ENCODE measurements around the gene PTOV1. TPM values are rescaled to one million over a fixed set of nuclear protein-coding genes. Genes with fewer than 3 reads are reported as not detected.

Gene PTOV1
- total RNA-seq, 1 donor from 2014 or later, result 231 TPM

DNA sequence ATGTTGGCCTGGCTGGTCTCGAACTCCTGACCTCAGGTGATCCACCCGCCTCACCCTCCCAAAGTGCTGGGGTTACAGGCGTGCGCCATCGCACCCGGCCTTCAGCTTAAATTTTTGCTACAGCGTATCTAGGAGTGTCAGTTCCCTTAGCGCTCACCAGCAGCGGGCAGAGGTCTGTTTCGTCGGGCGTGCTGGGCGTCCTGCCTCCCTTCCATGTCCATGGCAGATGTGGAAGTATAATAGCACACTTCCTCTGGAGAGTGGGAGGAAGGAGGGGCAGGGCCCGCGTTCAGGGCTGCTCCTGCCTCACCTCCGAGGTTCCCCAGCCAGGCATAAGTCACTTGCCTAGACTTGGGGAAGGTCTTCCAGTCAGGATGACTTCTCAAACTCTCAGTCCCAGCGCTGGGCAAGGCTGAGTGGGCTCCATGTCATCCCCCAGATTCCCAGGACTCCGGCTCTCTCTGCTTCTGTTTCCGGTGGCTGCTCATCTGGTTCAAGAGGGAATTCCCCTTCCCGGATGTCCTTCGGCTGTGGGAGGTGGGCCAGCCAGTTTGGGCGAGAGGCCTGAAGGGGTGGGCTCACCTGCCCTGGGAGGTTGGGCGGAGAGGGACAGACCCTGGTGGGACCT lies 36.2 kb downstream of the PTOV1 start:
- TF ChIP-seq, protein P1, sequence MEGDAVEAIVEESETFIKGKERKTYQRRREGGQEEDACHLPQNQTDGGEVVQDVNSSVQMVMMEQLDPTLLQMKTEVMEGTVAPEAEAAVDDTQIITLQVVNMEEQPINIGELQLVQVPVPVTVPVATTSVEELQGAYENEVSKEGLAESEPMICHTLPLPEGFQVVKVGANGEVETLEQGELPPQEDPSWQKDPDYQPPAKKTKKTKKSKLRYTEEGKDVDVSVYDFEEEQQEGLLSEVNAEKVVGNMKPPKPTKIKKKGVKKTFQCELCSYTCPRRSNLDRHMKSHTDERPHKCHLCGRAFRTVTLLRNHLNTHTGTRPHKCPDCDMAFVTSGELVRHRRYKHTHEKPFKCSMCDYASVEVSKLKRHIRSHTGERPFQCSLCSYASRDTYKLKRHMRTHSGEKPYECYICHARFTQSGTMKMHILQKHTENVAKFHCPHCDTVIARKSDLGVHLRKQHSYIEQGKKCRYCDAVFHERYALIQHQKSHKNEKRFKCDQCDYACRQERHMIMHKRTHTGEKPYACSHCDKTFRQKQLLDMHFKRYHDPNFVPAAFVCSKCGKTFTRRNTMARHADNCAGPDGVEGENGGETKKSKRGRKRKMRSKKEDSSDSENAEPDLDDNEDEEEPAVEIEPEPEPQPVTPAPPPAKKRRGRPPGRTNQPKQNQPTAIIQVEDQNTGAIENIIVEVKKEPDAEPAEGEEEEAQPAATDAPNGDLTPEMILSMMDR (IDR thresholded peaks at IDR 0.05; ENCODE audit: unreplicated experiment), result no peak
- no peak overlapping the region for H3K27ac Mint-ChIP-seq (ENCODE audit: unreplicated experiment)
- H3K4me1 Mint-ChIP-seq (ENCODE audit: unreplicated experiment), result no peaks in the 10 kb centered on the region
- peaks cover 15% of the 10 kb centered on the region for H3K27me3 Mint-ChIP-seq (ENCODE audit: unreplicated experiment)
- no peaks in the 10 kb centered on the region for H3K9me3 Mint-ChIP-seq (ENCODE audit: unreplicated experiment)
- no peak for DNase-seq (ENCODE audit: low spot score)
- H3K4me3 Mint-ChIP-seq (ENCODE audit: unreplicated experiment), result no peak overlapping the region
- H3K36me3 Mint-ChIP-seq (ENCODE audit: low read depth, unreplicated experiment), result peaks cover 22% of the 10 kb centered on the region

DNA sequence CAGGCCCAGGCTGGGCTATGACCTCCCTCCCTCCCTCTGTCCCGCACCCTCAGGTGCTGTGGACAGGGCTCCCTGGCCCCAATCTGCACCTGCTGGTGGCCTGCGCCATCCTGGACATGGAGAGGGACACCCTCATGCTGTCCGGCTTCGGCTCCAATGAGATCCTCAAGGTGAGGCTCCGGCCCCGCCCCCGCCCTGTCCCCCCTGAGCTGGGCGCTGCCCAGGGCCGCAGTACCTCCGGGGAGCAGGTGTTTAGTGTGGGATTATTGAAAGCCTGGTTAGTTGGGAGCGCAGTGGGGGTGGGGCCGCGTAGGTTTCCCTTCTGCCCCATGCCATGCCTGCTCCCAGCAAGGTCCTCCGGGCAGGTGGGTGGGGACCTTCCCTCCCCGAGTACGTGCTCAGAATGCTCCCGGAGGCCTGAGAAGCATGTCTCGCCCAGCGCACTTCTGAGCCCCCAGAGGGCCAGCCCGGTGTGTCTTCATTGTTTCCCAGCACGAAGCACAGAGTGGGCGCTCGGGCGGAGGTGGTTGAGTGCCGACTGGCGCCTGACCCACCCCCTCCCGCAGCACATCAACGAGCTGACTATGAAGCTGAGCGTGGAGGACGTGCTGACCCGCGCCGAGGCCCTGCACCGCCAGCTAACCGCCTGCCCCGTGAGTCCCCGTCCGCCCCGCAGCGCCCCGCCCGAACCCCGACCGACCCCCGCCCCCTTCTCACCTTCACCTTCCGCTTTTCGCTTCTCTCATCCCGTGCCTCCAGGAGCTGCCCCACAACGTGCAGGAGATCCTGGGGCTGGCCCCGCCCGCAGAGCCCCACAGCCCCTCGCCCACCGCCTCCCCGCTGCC lies 36.9 kb downstream of the PTOV1 start:
- H3K27ac Mint-ChIP-seq (ENCODE audit: unreplicated experiment), result no peak overlapping the region
- TF ChIP-seq, protein P1 (IDR thresholded peaks at IDR 0.05; ENCODE audit: unreplicated experiment), result no peak
- H3K27me3 Mint-ChIP-seq (ENCODE audit: unreplicated experiment), result peaks cover 20% of the 10 kb centered on the region
- no peaks in the 10 kb centered on the region for H3K4me1 Mint-ChIP-seq (ENCODE audit: unreplicated experiment)
- peaks cover 25% of the 10 kb centered on the region for H3K36me3 Mint-ChIP-seq (ENCODE audit: low read depth, unreplicated experiment)
- H3K9me3 Mint-ChIP-seq (ENCODE audit: unreplicated experiment), result no peaks in the 10 kb centered on the region
- DNase-seq (ENCODE audit: low spot score), result no peak
- H3K4me3 Mint-ChIP-seq (ENCODE audit: unreplicated experiment), result no peak overlapping the region

DNA sequence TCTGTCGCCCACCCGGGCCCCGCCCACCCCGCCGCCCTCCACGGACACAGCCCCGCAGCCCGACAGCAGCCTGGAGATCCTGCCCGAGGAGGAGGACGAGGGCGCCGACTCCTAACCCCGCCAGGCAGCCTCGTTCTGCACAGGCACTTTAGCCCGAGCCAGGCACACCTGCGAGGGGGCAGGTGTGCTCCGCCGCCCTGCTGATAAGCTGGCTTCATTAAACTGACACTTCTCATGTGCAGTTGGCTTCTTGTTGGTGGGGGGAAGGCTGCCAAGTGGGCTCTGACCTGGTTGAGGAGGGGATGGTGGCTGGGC lies 37.5 kb downstream of the PTOV1 start:
- no peak for DNase-seq (ENCODE audit: low spot score)
- no peak overlapping the region for H3K4me3 Mint-ChIP-seq (ENCODE audit: unreplicated experiment)
- H3K36me3 Mint-ChIP-seq (ENCODE audit: low read depth, unreplicated experiment), result peaks cover 22% of the 10 kb centered on the region
- no peaks in the 10 kb centered on the region for H3K9me3 Mint-ChIP-seq (ENCODE audit: unreplicated experiment)
- H3K27ac Mint-ChIP-seq (ENCODE audit: unreplicated experiment), result no peak overlapping the region
- H3K4me1 Mint-ChIP-seq (ENCODE audit: unreplicated experiment), result no peaks in the 10 kb centered on the region
- TF ChIP-seq, protein P1 (IDR thresholded peaks at IDR 0.05; ENCODE audit: unreplicated experiment), result no peak
- peaks cover 23% of the 10 kb centered on the region for H3K27me3 Mint-ChIP-seq (ENCODE audit: unreplicated experiment)

GRCh38 chr19:49889038-49889686 lies 38.2 kb downstream of the PTOV1 start:
- no peak for DNase-seq (ENCODE audit: low spot score)

More at GRCh38 chr19:49889038-49889686, 38.2 kb downstream of the PTOV1 start:
- Mint-ChIP-seq H3K4me1 (ENCODE audit: unreplicated experiment) (no peaks in the 10 kb centered on the region), H3K27me3 (ENCODE audit: unreplicated experiment) (peaks cover 23% of the 10 kb centered on the region), H3K36me3 (ENCODE audit: low read depth, unreplicated experiment) (peaks cover 20% of the 10 kb centered on the region), H3K27ac (ENCODE audit: unreplicated experiment) (no peak overlapping the region), H3K4me3 (ENCODE audit: unreplicated experiment) (no peak overlapping the region), H3K9me3 (ENCODE audit: unreplicated experiment) (no peaks in the 10 kb centered on the region)
- TF ChIP-seq, protein P1 (IDR thresholded peaks at IDR 0.05; ENCODE audit: unreplicated experiment), result no peak

All from endothelial cell (in vitro differentiated cells).